Heart left ventricle (tissue), 16 donors: ENCODE measurements around the gene ELAVL2. TPM values are rescaled to one million over a fixed set of nuclear protein-coding genes. Genes with fewer than 3 reads are reported as not detected.

ENCODE experiments used
- ATAC-seq, 4 donors: fragments of 200-7000 bp; cut with Tn5 transposase; one replicate each; pipeline ENCODE4 v1.9.1; 2020 to 2022; ENCODE audit warnings: moderate library complexity in 4 of 4, mild to moderate bottlenecking in 3 of 4, moderate number of reproducible peaks in 1 of 4
- DNase-seq, 5 donors: peaks; one replicate each; pipeline ENCODE4 v3.0.0-alpha.2; 2020
- H3K27ac ChIP-seq, 12 donors: fragments of 200-600 bp; sonication (generic) in 4 of 12; one replicate each; pipeline versions ENCODE4 v1.5.0 to v1.8.0; 2016 to 2022; ENCODE audit warnings: mild to moderate bottlenecking in 2 of 12
- H3K27me3 ChIP-seq, 9 donors: fragments of 200-600 bp; sonication (generic) in 2 of 9; one replicate each; pipeline versions ENCODE4 v1.5.1 to v1.8.0; 2016 to 2022; ENCODE audit warnings: mild to moderate bottlenecking in 3 of 9
- H3K36me3 ChIP-seq, 9 donors: fragments of 200-600 bp; sonication (generic) in 2 of 9; one replicate each; pipeline versions ENCODE4 v1.5.0 to v1.8.0; 2018 to 2022; ENCODE audit warnings: mild to moderate bottlenecking in 2 of 9
- H3K4me1 ChIP-seq, 12 donors: fragments of 200-600 bp; sonication (generic) in 4 of 12; one replicate each; pipeline versions ENCODE4 v1.5.0 to v1.8.0; 2016 to 2022; ENCODE audit warnings: mild to moderate bottlenecking in 3 of 12
- H3K4me3 ChIP-seq, 12 donors: fragments of 200-600 bp; sonication (generic) in 4 of 12; one replicate each; pipeline versions ENCODE4 v1.5.0 to v1.8.0; 2017 to 2022; ENCODE audit warnings: mild to moderate bottlenecking in 9 of 12, moderate library complexity in 4 of 12
- H3K9me3 ChIP-seq, 12 donors: fragments of 200-600 bp; sonication (generic) in 4 of 12; one replicate each; pipeline versions ENCODE4 v1.5.0 to v1.8.0; 2016 to 2022; ENCODE audit warnings: mild to moderate bottlenecking in 1 of 12
- CTCF ChIP-seq, 12 donors: fragments of 200-600 bp; sonication (generic) in 4 of 12; IDR thresholded peaks; one replicate each; pipeline versions ENCODE4 v1.5.0 to v1.8.0; 2018 to 2022; ENCODE audit warnings: antibody characterized with exemption in 12 of 12, mild to moderate bottlenecking in 5 of 12
- POLR2A ChIP-seq, 2 donors: fragments of 450-650 bp; IDR thresholded peaks; one replicate each; pipeline ENCODE4 v1.6.1; 2017; ENCODE audit warnings: antibody characterized with exemption in 2 of 2, mild to moderate bottlenecking in 2 of 2, moderate library complexity in 2 of 2
- WGBS, 4 donors: extraction: QIAGEN DNeasy Blood & Tissue Kit in 2 of 4; methylation state at CpG; one replicate each; pipeline versions ENCODE4 v1.1.5 to v1.1.7; 2013 to 2018; 5-methylcytosine and 5-hydroxymethylcytosine counted together
- intact Hi-C, 10 donors: fragments of 100-400 bp; cut with DNase I; formaldehyde crosslinking; loops; one replicate each; pipeline versions ENCODE4 v1.11.1 to v1.14.2; 2022
- polyA plus RNA-seq, 2 donors: library from polyadenylated mRNA; stranded (reverse); fragments of 200-250 nt; gene quantifications; one replicate each; pipeline ENCODE4 v1.2.3, GENCODE V29; 2013
- total RNA-seq, 9 donors: library from RNA; depleted of rRNA in 2 of 9; stranded (reverse); fragments of >200 nt in 2 of 9; fragmentation: NEBNext Ultra II Directional in 3 of 9; extraction: Animal tissue kit (Norgen Biotek cat#: 25700) in 3 of 9; gene quantifications; one replicate each; pipeline versions ENCODE4 v1.1.0 to v1.2.4, GENCODE V29; 2016 to 2023
- donor health status: ischemic (EF 13 %, LVEDD 7.1; RV severe dilation, severe dysfunction).
- donor health status: healthy with polysubstance abuse.
- donor health status: DM: no; HTN: yes; CAD: no.
- donor health status: DM: no; HTN: no; CAD: no.
- donor health status: ischemic (EF 25% LVEDD 6.9; RV normal size, moderate dysfunction).
- donor health status: ischemic (EF 25% LVEDD 5.7; RV mildly dilated, moderate dysfunction).
- donor health status: healthy.
- donor health status: DM: yes; HTN: yes; CAD: no.
- donor health status: ischemic (EF 35%, LVEDD 5.7; RV mildly dilated, moderate dysfunction).
- donor health status: nonischemic (EF 11% LVEDD 7.7; RV severe dilation, severe dysfunction).
- donor health status: DM: yes; HTN: yes; CAD: no.
- donor health status: PGD.
- donor health status: ischemic (EF 29% LVEDD 5.4; RV normal size, mild dysfunction).
- donor health status: nonischemic (EF 23%, LVEDD 6.1; RV moderate dilation, normal function).

The ELAVL2 gene
- total and polyA plus RNA-seq, 11 donors, result 0.08 to 0.30 (median 0.19) TPM; not detected in 6

DNA sequence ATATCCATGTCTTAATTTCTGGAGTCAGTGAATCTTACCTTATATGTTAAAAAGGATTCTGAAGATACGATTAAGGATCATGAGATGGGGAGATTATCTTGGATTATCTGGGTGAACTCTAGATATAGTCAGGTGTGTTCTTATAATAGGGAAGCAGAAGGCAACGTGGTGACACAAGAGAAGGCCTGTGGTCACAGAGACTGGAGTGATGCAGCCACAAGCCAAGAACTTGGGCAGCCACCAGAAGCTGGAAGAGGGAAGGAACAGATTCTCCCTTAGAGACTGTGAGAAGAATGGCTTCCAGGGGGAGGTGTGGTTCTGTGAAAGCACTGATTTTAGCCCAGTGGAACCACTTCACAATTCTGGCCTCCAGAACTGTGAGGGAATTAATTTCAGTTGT, 177.4 kb downstream of the ELAVL2 start:
- WGBS, 4 donors, result 48 to 77% (median 62%) methylated on average over 2 of the region's 2 CpGs
- ATAC-seq, result no peak

DNA sequence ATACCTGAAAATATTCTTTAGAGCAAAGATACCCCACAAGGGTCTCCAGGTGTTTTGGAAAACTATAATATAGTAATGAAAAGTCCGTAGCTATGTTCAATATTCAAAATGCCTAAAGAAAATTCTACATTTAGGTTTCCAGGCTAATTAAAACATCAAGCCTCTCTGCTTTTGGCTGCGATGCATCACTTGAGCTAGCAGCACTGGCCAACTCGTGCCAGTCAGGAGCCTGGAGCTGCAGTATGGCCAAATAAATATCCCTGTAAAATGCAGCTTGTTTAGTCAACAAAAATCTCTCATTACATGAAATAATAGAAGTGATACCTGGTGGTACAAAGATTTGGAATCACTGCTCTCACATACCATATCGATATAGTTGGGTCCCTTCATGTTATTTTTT, 181.1 kb downstream of the ELAVL2 start:
- Histone ChIP-seq H3K36me3 (no peaks in the 10 kb centered on the region), H3K4me1 (no peaks in the 10 kb centered on the region), H3K4me3 (no peak overlapping the region), H3K27ac (no peak overlapping the region), H3K9me3 (no peaks in the 10 kb centered on the region), H3K27me3 (no peaks in the 10 kb centered on the region)
- DNase-seq (no peak), ATAC-seq (no peak)
- TF ChIP-seq POLR2A (IDR thresholded peaks at IDR 0.05) (no peak), CTCF (IDR thresholded peaks at IDR 0.05) (no peak)
- intact Hi-C loops, result no loop called here
- 87 to 94% (median 90%) methylated on average over 4 of the region's 4 CpGs for WGBS, 4 donors

More for the DNA sequence above, 177.4 kb downstream of the ELAVL2 start:
- intact Hi-C loops, result no loop called here
- TF ChIP-seq CTCF (IDR thresholded peaks at IDR 0.05) (no peak), POLR2A (IDR thresholded peaks at IDR 0.05) (no peak)
- Histone ChIP-seq H3K4me3 (no peak overlapping the region), H3K9me3 (no peaks in the 10 kb centered on the region), H3K36me3 (no peaks in the 10 kb centered on the region), H3K27ac (no peak overlapping the region), H3K4me1 (no peaks in the 10 kb centered on the region), H3K27me3 (no peaks in the 10 kb centered on the region)
- no peak for DNase-seq

- WGBS, 4 donors, result 79 to 85% (median 80%) methylated on average over 6 of the region's 6 CpGs
- intact Hi-C loops, result no loop called here
- ATAC-seq (no peak), DNase-seq (no peak)
- no peak for TF ChIP-seq POLR2A (IDR thresholded peaks at IDR 0.05)
- TF ChIP-seq CTCF (IDR thresholded peaks at IDR 0.05), result no peak
- no peaks in the 10 kb centered on the region for H3K9me3 ChIP-seq
- H3K4me1 ChIP-seq, result no peaks in the 10 kb centered on the region
- H3K27me3 ChIP-seq, result no peaks in the 10 kb centered on the region
- no peak overlapping the region for H3K27ac ChIP-seq
- no peak overlapping the region for H3K4me3 ChIP-seq
- no peaks in the 10 kb centered on the region for H3K36me3 ChIP-seq
These were observed 181.7 kb downstream of the ELAVL2 start for GRCh38 chr9:23644326-23644725.

DNA sequence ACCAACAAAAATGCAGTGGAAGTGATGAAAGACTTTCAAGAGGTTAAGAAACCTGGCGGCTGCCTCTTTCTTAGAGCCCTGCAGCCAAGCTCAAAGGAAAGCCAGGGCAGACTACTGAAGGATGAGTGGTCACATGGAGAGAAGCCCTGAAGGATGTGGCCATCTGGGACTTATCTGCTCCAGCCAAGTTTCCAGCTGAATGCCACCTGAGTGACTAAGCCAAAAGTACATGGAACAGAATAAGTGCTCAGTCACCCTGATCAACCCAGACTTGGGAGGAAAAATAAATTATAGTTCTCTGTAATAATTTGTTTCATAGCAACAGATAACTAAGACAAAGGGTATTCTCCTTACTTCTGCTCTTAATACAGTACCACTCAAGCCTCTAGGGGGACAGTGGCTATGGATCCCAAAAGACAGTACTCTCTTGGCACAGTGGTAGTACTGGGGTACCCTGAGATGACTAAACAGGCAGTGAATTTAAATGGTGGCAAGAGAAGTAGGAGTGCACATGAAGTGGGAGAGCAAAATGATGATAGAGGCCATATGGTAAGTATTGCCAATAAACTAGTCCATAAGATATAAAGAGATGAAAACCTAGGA, 182.3 kb downstream of the ELAVL2 start:
- intact Hi-C loops, result no loop called here
- 80 to 86% (median 83%) methylated on average over 1 of the region's 1 CpG for WGBS, 4 donors
- no peaks in the 10 kb centered on the region for H3K9me3 ChIP-seq
- H3K36me3 ChIP-seq, result no peaks in the 10 kb centered on the region
- no peak for DNase-seq
- TF ChIP-seq CTCF (IDR thresholded peaks at IDR 0.05) (no peak), POLR2A (IDR thresholded peaks at IDR 0.05) (no peak)
- no peak overlapping the region for H3K4me3 ChIP-seq
- H3K27ac ChIP-seq, result no peak overlapping the region
- no peak for ATAC-seq
- H3K27me3 ChIP-seq, result no peaks in the 10 kb centered on the region
- H3K4me1 ChIP-seq, result no peaks in the 10 kb centered on the region
